ENCODE results near the gene LPP.

GRCh38 chr3:188712991-188713390 is 559.0 kb downstream of the LPP start:
- TF ChIP-seq CTCF (IDR thresholded peaks at IDR 0.05; ENCODE audit: low read length): no peak
- TF ChIP-seq EZH2 (optimal IDR thresholded peaks at IDR 0.05; ENCODE audit: low read depth, low read length): no peak

Measured in MM.1S (cell line).